ENCODE results near the gene FYCO1. TPM values are rescaled to one million over a fixed set of nuclear protein-coding genes. Genes with fewer than 3 reads are reported as not detected.

FYCO1 gene
- total RNA-seq, 2 experiments from 2014 or later: 14.1 to 14.5 TPM

GRCh38 chr3:46027021-46027705 is 31.5 kb upstream of the FYCO1 start, which contains the start of gene XCR1:
Gene XCR1, minus strand, starts transcription at chr3:46027483. Its CDS starts 5,536 bp downstream, at chr3:46021947.
- CTCF ChIA-PET: interaction anchor here (0.7 to 0.9 kb wide), 4 partner anchors 51 to 483 kb away, joined by 3 to 4 read pairs (median 3); no protein-coding TSS in a partner anchor
- Mint-ChIP-seq H3K4me1 (ENCODE audit: low read depth) (no peaks in the 10 kb centered on the region), H3K27ac (no peak within 1 kb of the TSS), H3K4me3 (no peak within 1 kb of the TSS), H3K27me3 (no peaks in the 10 kb centered on the region), H3K36me3 (ENCODE audit: low read depth) (no peaks in the 10 kb centered on the region), H3K9me3 (peaks cover 8% of the 10 kb centered on the region)
- DNase-seq (no peak), ATAC-seq (no peak)
- intact Hi-C loops (cut with micrococcal nuclease): no loop called here
- TF ChIP-seq, protein P1, sequence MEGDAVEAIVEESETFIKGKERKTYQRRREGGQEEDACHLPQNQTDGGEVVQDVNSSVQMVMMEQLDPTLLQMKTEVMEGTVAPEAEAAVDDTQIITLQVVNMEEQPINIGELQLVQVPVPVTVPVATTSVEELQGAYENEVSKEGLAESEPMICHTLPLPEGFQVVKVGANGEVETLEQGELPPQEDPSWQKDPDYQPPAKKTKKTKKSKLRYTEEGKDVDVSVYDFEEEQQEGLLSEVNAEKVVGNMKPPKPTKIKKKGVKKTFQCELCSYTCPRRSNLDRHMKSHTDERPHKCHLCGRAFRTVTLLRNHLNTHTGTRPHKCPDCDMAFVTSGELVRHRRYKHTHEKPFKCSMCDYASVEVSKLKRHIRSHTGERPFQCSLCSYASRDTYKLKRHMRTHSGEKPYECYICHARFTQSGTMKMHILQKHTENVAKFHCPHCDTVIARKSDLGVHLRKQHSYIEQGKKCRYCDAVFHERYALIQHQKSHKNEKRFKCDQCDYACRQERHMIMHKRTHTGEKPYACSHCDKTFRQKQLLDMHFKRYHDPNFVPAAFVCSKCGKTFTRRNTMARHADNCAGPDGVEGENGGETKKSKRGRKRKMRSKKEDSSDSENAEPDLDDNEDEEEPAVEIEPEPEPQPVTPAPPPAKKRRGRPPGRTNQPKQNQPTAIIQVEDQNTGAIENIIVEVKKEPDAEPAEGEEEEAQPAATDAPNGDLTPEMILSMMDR (IDR thresholded peaks at IDR 0.05): no peak
- POLR2A ChIA-PET: no interaction called here

DNA sequence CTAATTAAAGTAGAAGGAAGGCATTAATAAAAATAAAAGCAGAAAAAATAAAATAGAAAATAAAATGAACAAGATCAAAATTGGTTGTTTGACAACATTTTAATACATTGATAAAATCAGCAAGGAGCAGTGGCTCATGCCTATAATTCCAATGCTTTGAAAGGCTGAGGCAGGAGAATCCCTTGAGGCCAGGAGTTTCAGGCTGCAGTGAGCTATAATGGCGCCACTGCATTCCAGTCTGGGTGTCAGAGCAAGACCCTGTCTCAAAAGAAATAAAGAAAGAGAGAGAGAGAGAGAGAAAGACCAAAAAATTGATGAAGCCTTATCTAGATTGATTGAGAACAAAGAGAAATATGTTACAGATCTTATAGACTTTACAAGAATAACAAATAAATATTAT is 29.5 kb upstream of the FYCO1 start:
- POLR2A ChIA-PET: no interaction called here
- CTCF ChIA-PET: no interaction called here

GRCh38 chr3:46024131-46024530 is 28.5 kb upstream of the FYCO1 start:
- TF ChIP-seq, protein P1 (IDR thresholded peaks at IDR 0.05): no peak
- Mint-ChIP-seq H3K9me3 (peaks cover 13% of the 10 kb centered on the region), H3K36me3 (ENCODE audit: low read depth) (no peaks in the 10 kb centered on the region), H3K4me3 (no peak overlapping the region), H3K27me3 (peaks cover 6% of the 10 kb centered on the region), H3K4me1 (ENCODE audit: low read depth) (peaks cover 17% of the 10 kb centered on the region), H3K27ac (no peak overlapping the region)
- CTCF ChIA-PET: no interaction called here
- ATAC-seq (no peak), DNase-seq (no peak)
- intact Hi-C loops (cut with micrococcal nuclease): no loop called here
- POLR2A ChIA-PET: interaction anchor here (0.6 kb wide), 1 partner anchor 37 kb away, joined by 3 read pairs; no protein-coding TSS in a partner anchor

More for the DNA sequence above, 29.5 kb upstream of the FYCO1 start:
- intact Hi-C loops (cut with micrococcal nuclease): no loop called here
- Mint-ChIP-seq H3K36me3 (ENCODE audit: low read depth) (no peaks in the 10 kb centered on the region), H3K27me3 (peaks cover 6% of the 10 kb centered on the region), H3K4me1 (ENCODE audit: low read depth) (peaks cover 7% of the 10 kb centered on the region), H3K9me3 (peaks cover 8% of the 10 kb centered on the region), H3K27ac (no peak overlapping the region), H3K4me3 (no peak overlapping the region)
- ATAC-seq (no peak), DNase-seq (no peak)
- TF ChIP-seq, protein P1 (IDR thresholded peaks at IDR 0.05): no peak

GRCh38 chr3:46022909-46023785 is 27.5 kb upstream of the FYCO1 start:
- ATAC-seq (no peak), DNase-seq (no peak)
- Mint-ChIP-seq H3K27me3 (peaks cover 6% of the 10 kb centered on the region), H3K9me3 (peaks cover 11% of the 10 kb centered on the region), H3K27ac (no peak overlapping the region), H3K4me3 (no peak overlapping the region), H3K4me1 (ENCODE audit: low read depth) (peaks cover 17% of the 10 kb centered on the region), H3K36me3 (ENCODE audit: low read depth) (no peaks in the 10 kb centered on the region)
- intact Hi-C loops (cut with micrococcal nuclease): no loop called here
- TF ChIP-seq, protein P1 (IDR thresholded peaks at IDR 0.05): no peak
- ChIA-PET CTCF (interaction anchor here (0.6 kb wide), 1 partner anchor 17 kb away, joined by 3 read pairs; no protein-coding TSS in a partner anchor), POLR2A (no interaction called here)

All from activated CD8-positive, alpha-beta T cell treated with anti-CD3 and anti-CD28 coated beads for 36 hours (primary cell).